GM08714 (cell line): ENCODE data around the gene CCDC196.
"Not testable (repeated sequence)": the region's sequence is repeated elsewhere in the genome, so short reads cannot be mapped to it uniquely, and the experiment has no call there.

Source experiments
- H3K4me3 ChIP-seq: fragments of 200-500 bp; sonication (Bioruptor generic); 2 replicates; pipeline ENCODE4 v1.5.1; 2014; ENCODE audit warnings: mild to moderate bottlenecking, low read length, inconsistent platforms
- ZNF274 ChIP-seq: IDR thresholded peaks from 2 replicates; pipeline ENCODE4 v1.6.1; 2012; ENCODE audit warnings: mild to moderate bottlenecking, low read depth, low read length

The CCDC196 gene

GRCh38 chr14:66507722-66508546 lies 21.8 kb downstream of the CCDC196 start, which contains the start of gene GPHN:
Gene GPHN (plus strand): TSS chr14:66508147.
- TF ChIP-seq ZNF274, result no peak

GRCh38 chr14:66508547-66508845 lies 22.3 kb downstream of the CCDC196 start:
- H3K4me3 ChIP-seq, result peak overlapping the region; percentile 90
- no peak for TF ChIP-seq ZNF274

More at GRCh38 chr14:66507722-66508546, 21.8 kb downstream of the CCDC196 start, which contains the start of gene GPHN:
- peak within 1 kb of the TSS; percentile 90 for H3K4me3 ChIP-seq

DNA sequence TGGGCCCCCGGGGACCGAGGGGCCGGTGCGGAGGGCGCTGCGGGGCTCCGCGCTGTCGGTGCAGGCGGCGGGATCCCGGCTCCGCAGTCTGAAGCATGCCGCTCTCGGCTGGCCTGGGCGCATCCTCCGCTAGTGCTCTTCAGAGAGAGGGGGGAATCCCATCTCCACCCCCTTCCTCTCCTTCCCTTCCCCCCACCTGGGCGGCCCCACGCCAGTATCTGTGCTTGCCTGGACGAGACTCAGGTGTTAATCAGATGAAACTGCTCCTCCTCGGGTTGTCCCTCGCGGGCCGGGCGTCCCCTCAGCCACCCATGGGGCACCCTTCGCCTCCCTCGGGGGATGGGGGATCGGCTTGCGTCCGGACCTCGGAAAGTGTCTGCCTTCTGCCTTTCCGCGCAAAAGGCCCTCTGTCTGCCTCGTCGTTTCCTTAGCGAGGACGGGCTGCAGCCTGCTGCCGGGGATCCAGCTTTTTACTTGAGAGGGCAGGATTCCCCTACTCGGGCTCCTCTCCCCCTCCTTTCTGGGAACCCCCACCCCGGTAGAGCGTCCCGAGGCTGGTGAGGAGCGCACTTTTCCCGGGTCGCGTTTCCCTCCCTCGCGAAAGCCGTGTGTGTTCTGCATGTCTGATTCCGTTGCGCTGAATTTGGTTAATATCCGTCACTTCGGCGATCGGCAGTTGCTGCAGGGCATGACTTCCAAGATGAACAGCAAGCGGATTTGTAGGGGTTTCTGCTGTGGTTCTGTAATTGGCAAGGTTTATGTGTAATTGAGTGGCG lies 22.9 kb downstream of the CCDC196 start:
- peak overlapping the region; percentile 90 for H3K4me3 ChIP-seq
- no peak for TF ChIP-seq ZNF274

- no peak for TF ChIP-seq ZNF274
- H3K4me3 ChIP-seq, result peak overlapping the region; percentile 90
These were observed 23.7 kb downstream of the CCDC196 start for GRCh38 chr14:66509874-66510273.

DNA sequence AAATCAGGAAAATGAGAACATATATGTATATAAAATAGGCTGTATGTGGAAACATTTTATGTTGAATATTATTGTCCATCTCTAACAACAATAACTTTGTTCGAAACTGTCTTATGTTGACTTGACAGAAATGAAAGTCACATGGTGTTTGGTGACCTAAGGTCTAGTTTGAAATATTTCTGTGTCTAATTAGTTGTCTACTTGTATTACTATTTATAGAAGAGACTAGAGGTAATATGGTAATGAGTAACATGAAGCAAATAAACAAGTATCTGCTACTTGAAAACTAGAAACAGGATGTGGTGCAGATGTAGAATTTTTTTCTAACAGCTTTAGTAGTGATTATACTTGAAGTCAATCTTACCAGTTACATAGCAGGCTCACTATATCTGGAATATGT lies 25.7 kb downstream of the CCDC196 start:
- TF ChIP-seq ZNF274, result no peak

DNA sequence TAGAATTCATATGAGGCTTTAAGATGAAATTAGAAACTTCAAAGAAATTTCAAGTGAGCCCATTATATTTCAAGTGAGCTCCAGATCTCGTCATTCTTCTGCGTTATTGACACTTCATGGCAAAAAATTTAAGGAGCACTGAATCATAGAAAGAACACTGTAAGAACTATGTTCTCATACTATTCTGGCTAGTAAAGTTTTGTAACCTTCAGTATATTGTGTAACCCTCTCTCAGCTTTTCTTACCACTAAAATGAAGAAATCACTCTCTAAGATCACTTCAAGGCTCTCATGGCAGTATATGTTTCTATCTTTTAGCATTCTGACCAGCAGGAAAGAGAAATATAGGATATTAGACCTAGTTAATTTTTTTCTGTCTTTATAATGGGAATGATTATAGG lies 28.0 kb downstream of the CCDC196 start:
- no peak for TF ChIP-seq ZNF274
- no peak overlapping the region for H3K4me3 ChIP-seq

More for the DNA sequence above, 25.7 kb downstream of the CCDC196 start:
- H3K4me3 ChIP-seq, result no peak overlapping the region; the same call in 1 of the 2 replicates

DNA sequence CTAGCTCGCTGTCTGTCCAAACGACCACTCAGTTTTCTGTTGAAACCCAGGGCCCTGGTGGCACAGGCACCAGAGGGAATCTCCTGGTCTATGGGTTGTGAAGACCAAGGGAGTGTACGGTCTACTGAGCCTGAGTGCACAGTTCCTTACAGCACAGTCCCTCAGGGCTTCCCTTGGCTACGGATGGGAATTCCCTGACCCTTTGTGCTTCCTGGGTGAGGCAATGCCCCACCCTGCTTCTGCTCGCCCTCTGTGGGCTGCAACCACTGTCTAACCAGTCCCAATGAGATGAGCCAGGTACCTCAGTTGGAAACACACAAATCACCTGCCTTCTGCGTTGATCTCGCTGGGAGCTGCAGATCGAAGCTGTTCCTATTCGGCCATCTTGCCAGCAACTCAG lies 44.4 kb downstream of the CCDC196 start:
- H3K4me3 ChIP-seq, result no peak overlapping the region
- TF ChIP-seq ZNF274, result no peak

- TF ChIP-seq ZNF274, result no peak
- no peak overlapping the region for H3K4me3 ChIP-seq
These were observed 52.9 kb downstream of the CCDC196 start for GRCh38 chr14:66539034-66539433.

DNA sequence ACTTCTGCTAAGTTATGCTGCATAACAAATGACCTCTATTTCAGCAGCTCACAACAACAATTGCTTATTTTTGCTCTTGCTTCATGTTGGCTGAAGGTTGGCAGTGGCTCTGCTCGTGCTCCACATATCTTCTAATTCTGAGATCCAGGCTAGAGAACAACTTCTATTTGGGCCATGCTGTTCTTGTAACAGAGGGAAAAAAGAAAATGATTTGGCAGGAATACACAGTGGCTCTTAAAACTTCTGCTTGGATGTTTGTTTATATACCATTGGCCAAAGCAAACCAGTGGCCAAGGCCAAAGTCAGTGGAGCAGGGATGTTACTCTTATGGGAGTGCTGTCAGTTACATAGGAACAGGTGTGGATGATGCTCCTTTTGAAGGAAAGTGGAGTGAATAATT lies 53.9 kb downstream of the CCDC196 start:
- no peak for TF ChIP-seq ZNF274
- H3K4me3 ChIP-seq, result no peak overlapping the region

DNA sequence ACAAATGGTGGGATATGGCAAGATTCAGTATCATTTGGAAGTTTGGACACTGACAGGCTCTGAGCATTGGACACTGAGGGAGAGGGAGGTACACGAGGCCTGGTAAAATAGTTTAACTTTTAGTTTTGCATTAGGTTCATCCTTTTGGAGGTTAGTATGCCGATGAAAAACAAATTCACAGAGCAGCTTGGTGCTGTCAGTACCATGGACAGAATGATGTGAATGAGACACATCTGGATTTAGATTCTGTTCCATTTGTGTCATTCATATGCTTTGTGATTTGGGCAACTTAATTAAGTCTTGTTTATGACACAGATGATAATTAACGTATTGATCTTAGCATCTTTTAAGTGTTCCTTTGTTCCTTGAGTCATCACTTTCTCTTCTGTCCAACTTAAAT lies 55.5 kb downstream of the CCDC196 start:
- H3K4me3 ChIP-seq, result no peak overlapping the region
- no peak for TF ChIP-seq ZNF274

DNA sequence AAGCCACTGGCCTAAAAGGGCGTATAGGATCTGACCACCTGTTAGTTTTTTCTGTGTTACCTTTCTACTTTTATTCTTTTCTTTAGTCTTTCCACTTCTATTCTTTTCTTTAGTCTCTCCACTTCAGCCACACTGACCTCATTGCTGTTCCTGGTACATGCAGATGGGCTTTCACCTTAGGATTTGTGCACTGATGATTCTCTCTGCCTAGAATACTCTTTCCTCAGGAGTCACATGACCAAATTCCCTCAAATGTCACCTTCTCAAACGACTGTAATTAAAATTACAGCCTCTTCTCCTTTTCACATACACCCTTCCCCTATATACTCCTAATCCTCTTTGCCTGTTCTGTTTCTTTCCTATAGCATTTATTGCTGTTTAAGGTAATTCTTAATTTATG lies 57.8 kb downstream of the CCDC196 start:
- H3K4me3 ChIP-seq, result no peak overlapping the region
- TF ChIP-seq ZNF274, result no peak

GRCh38 chr14:66545191-66545590 lies 59.0 kb downstream of the CCDC196 start:
- H3K4me3 ChIP-seq, result not testable (repeated sequence)

GRCh38 chr14:66545751-66546150 lies 59.6 kb downstream of the CCDC196 start:
- not testable (repeated sequence) for H3K4me3 ChIP-seq
